ENCODE measurements around the gene ARL14EPL.

The ARL14EPL gene

GRCh38 chr5:116002116-116002906 is 30.0 kb upstream of the ARL14EPL start:
- TF ChIP-seq, protein P1, sequence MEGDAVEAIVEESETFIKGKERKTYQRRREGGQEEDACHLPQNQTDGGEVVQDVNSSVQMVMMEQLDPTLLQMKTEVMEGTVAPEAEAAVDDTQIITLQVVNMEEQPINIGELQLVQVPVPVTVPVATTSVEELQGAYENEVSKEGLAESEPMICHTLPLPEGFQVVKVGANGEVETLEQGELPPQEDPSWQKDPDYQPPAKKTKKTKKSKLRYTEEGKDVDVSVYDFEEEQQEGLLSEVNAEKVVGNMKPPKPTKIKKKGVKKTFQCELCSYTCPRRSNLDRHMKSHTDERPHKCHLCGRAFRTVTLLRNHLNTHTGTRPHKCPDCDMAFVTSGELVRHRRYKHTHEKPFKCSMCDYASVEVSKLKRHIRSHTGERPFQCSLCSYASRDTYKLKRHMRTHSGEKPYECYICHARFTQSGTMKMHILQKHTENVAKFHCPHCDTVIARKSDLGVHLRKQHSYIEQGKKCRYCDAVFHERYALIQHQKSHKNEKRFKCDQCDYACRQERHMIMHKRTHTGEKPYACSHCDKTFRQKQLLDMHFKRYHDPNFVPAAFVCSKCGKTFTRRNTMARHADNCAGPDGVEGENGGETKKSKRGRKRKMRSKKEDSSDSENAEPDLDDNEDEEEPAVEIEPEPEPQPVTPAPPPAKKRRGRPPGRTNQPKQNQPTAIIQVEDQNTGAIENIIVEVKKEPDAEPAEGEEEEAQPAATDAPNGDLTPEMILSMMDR (IDR thresholded peaks at IDR 0.05; ENCODE audit: insufficient read depth, low read length, poor library complexity, severe bottlenecking), result no peak
- no peak for TF ChIP-seq EZH2phosphoT487 (conservative IDR thresholded peaks at IDR 0.05; ENCODE audit: low read length)
- Histone ChIP-seq H3K4me2 (ENCODE audit: low read depth, low read length, poor library complexity, severe bottlenecking) (no peak overlapping the region), H3F3A (ENCODE audit: insufficient read depth) (no peaks in the 10 kb centered on the region), H3K9me2 (replicated peaks; ENCODE audit: insufficient read depth, low read length) (no peaks in the 10 kb centered on the region), H3K27me3 (ENCODE audit: low read length) (no peaks in the 10 kb centered on the region), H4K20me1 (ENCODE audit: low read depth, low read length) (no peaks in the 10 kb centered on the region), H3K79me2 (ENCODE audit: insufficient read depth, low read length) (no peaks in the 10 kb centered on the region), H2AFZ (ENCODE audit: low read depth, low read length, severe bottlenecking) (no peak overlapping the region), H3K36me3 (ENCODE audit: low read length) (no peaks in the 10 kb centered on the region), H3K4me3 (ENCODE audit: insufficient read depth, low read length, poor library complexity, severe bottlenecking) (no peak overlapping the region), H3K27ac (ENCODE audit: low read depth, low read length) (no peak overlapping the region), H3K9ac (ENCODE audit: low read length) (no peak overlapping the region), H3K9me3 (ENCODE audit: insufficient read depth, low read length) (no peaks in the 10 kb centered on the region)

- Histone ChIP-seq H3K4me2 (ENCODE audit: low read depth, low read length, poor library complexity, severe bottlenecking) (no peak overlapping the region), H3K9me2 (replicated peaks; ENCODE audit: insufficient read depth, low read length) (no peaks in the 10 kb centered on the region), H3K79me2 (ENCODE audit: insufficient read depth, low read length) (no peaks in the 10 kb centered on the region), H3F3A (ENCODE audit: insufficient read depth) (no peaks in the 10 kb centered on the region), H4K20me1 (ENCODE audit: low read depth, low read length) (no peaks in the 10 kb centered on the region), H3K27me3 (ENCODE audit: low read length) (no peaks in the 10 kb centered on the region), H2AFZ (ENCODE audit: low read depth, low read length, severe bottlenecking) (no peak overlapping the region), H3K27ac (ENCODE audit: low read depth, low read length) (no peak overlapping the region), H3K36me3 (ENCODE audit: low read length) (no peaks in the 10 kb centered on the region), H3K9me3 (ENCODE audit: insufficient read depth, low read length) (no peaks in the 10 kb centered on the region), H3K9ac (ENCODE audit: low read length) (no peak overlapping the region), H3K4me3 (ENCODE audit: insufficient read depth, low read length, poor library complexity, severe bottlenecking) (no peak overlapping the region)
- TF ChIP-seq EZH2phosphoT487 (conservative IDR thresholded peaks at IDR 0.05; ENCODE audit: low read length), result no peak
- TF ChIP-seq, protein P1 (IDR thresholded peaks at IDR 0.05; ENCODE audit: insufficient read depth, low read length, poor library complexity, severe bottlenecking), result no peak
Observed at GRCh38 chr5:116004248-116004647, 28.0 kb upstream of the ARL14EPL start.

GRCh38 chr5:116009806-116010205 is 22.5 kb upstream of the ARL14EPL start:
- Histone ChIP-seq H3K27ac (ENCODE audit: low read depth, low read length) (no peak overlapping the region), H3F3A (ENCODE audit: insufficient read depth) (no peaks in the 10 kb centered on the region), H3K9me3 (ENCODE audit: insufficient read depth, low read length) (no peaks in the 10 kb centered on the region), H3K79me2 (ENCODE audit: insufficient read depth, low read length) (no peaks in the 10 kb centered on the region), H2AFZ (ENCODE audit: low read depth, low read length, severe bottlenecking) (no peak overlapping the region), H3K9ac (ENCODE audit: low read length) (no peak overlapping the region), H3K9me2 (replicated peaks; ENCODE audit: insufficient read depth, low read length) (no peaks in the 10 kb centered on the region), H3K4me2 (ENCODE audit: low read depth, low read length, poor library complexity, severe bottlenecking) (no peak overlapping the region), H4K20me1 (ENCODE audit: low read depth, low read length) (no peaks in the 10 kb centered on the region), H3K4me3 (ENCODE audit: insufficient read depth, low read length, poor library complexity, severe bottlenecking) (no peak overlapping the region), H3K27me3 (ENCODE audit: low read length) (no peaks in the 10 kb centered on the region), H3K36me3 (ENCODE audit: low read length) (no peaks in the 10 kb centered on the region)
- TF ChIP-seq, protein P1 (IDR thresholded peaks at IDR 0.05; ENCODE audit: insufficient read depth, low read length, poor library complexity, severe bottlenecking), result no peak
- no peak for TF ChIP-seq EZH2phosphoT487 (conservative IDR thresholded peaks at IDR 0.05; ENCODE audit: low read length)

Data from SU-DHL-6 (cell line).